Neural cell (in vitro differentiated cells): ENCODE measurements around the gene GLB1L. TPM values are rescaled to one million over a fixed set of nuclear protein-coding genes. Genes with fewer than 3 reads are reported as not detected.
A peak's percentile ranks its signal among the peaks of the same experiment; 100 is the strongest.

Source experiments
- H2AFZ ChIP-seq: fragments of 200-600, 300-800 bp; sonication (generic), shearing (Covaris generic); 2 replicates; pipeline ENCODE4 v1.6.0; 2014; ENCODE audit warnings: low read depth, mild to moderate bottlenecking, antibody characterized with exemption, low read length, moderate library complexity
- H3F3A ChIP-seq: fragments of 200-600 bp; shearing (Covaris generic); 2 replicates; pipeline ENCODE4 v1.6.1; 2016; ENCODE audit warnings: mild to moderate bottlenecking, moderate library complexity, mixed read lengths, antibody characterized with exemption, low read length; ENCODE audit not compliant: insufficient read depth, poor library complexity, severe bottlenecking
- H3K27ac ChIP-seq: fragments of 200-600, 300-800 bp; sonication (generic), shearing (Covaris generic); 2 replicates; pipeline ENCODE4 v1.5.1; 2014; ENCODE audit warnings: mild to moderate bottlenecking, low read length, moderate library complexity
- H3K27me3 ChIP-seq: fragments of 300-800, 200-600 bp; sonication (generic), shearing (Covaris generic); 2 replicates; pipeline ENCODE4 v1.6.0; 2014; ENCODE audit warnings: mild to moderate bottlenecking, low read depth, low read length, moderate library complexity; ENCODE audit not compliant: insufficient read depth
- H3K36me3 ChIP-seq: fragments of 300-800, 200-600 bp; sonication (generic), shearing (Covaris generic); 2 replicates; pipeline ENCODE4 v1.5.1; 2014; ENCODE audit warnings: mild to moderate bottlenecking, antibody characterized with exemption, low read length, moderate library complexity; ENCODE audit not compliant: insufficient read depth
- H3K4me2 ChIP-seq: fragments of 300-800, 200-600 bp; sonication (generic), shearing (Covaris generic); 2 replicates; pipeline ENCODE4 v1.6.0; 2014; ENCODE audit warnings: mild to moderate bottlenecking, low read length
- H3K4me3 ChIP-seq: fragments of 300-800, 200-600 bp; sonication (generic), shearing (Covaris generic); 2 replicates; pipeline ENCODE4 v1.5.1; 2014; ENCODE audit warnings: mild to moderate bottlenecking, low read length, moderate library complexity
- H3K79me2 ChIP-seq: fragments of 200-600 bp; shearing (Covaris generic); replicated peaks from 2 replicates; pipeline ENCODE4 v1.6.0; 2014; ENCODE audit warnings: mild to moderate bottlenecking, low read length, moderate library complexity; ENCODE audit not compliant: insufficient read depth
- H3K9ac ChIP-seq: fragments of 300-800, 200-600 bp; sonication (generic), shearing (Covaris generic); 2 replicates; pipeline ENCODE4 v1.6.1; 2016; ENCODE audit warnings: mild to moderate bottlenecking, low read length, mixed read lengths
- H3K9me2 ChIP-seq: fragments of 200-600 bp; shearing (Covaris generic); 2 replicates; pipeline ENCODE4 v1.6.1; 2016; ENCODE audit warnings: mild to moderate bottlenecking, low read length, mixed read lengths; ENCODE audit not compliant: insufficient read depth
- H3K9me3 ChIP-seq: fragments of 200-600, 300-800 bp; sonication (generic), shearing (Covaris generic); 2 replicates; pipeline ENCODE4 v1.6.1; 2016; ENCODE audit warnings: mild to moderate bottlenecking, mixed run types, low read length, moderate library complexity, mixed read lengths
- H4K20me1 ChIP-seq: fragments of 200-600 bp; shearing (Covaris generic); 2 replicates; pipeline ENCODE4 v1.6.1; 2016; ENCODE audit warnings: mild to moderate bottlenecking, mixed run types; ENCODE audit not compliant: insufficient read depth
- EP300 ChIP-seq: fragments of 450-650 bp; conservative IDR thresholded peaks from 2 replicates; pipeline ENCODE4 v1.6.1; 2014; ENCODE audit warnings: antibody characterized with exemption, mild to moderate bottlenecking, moderate library complexity; ENCODE audit not compliant: poor library complexity, severe bottlenecking
- EZH2 ChIP-seq: fragments of 200-600, 300-800 bp; shearing (Covaris generic), sonication (generic); IDR thresholded peaks from 2 replicates; pipeline ENCODE4 v1.6.1; 2014; ENCODE audit warnings: antibody characterized with exemption, low read length, borderline replicate concordance, mild to moderate bottlenecking; ENCODE audit not compliant: insufficient read depth, poor library complexity, severe bottlenecking
- MXI1 ChIP-seq: fragments of 450-650 bp; conservative IDR thresholded peaks from 2 replicates; pipeline ENCODE4 v1.6.1; 2014; ENCODE audit warnings: antibody characterized with exemption, mild to moderate bottlenecking; ENCODE audit not compliant: poor library complexity, severe bottlenecking
- POLR2AphosphoS5 ChIP-seq: IDR thresholded peaks from 2 replicates; pipeline ENCODE4 v1.6.1; 2012
- RAD21 ChIP-seq: fragments of 450-650 bp; conservative IDR thresholded peaks from 2 replicates; pipeline ENCODE4 v1.6.1; 2014; ENCODE audit warnings: antibody characterized with exemption, mild to moderate bottlenecking, moderate library complexity
- SMC3 ChIP-seq: fragments of 450-650 bp; conservative IDR thresholded peaks from 2 replicates; pipeline ENCODE4 v1.6.1; 2014; ENCODE audit warnings: antibody characterized with exemption, mild to moderate bottlenecking, moderate library complexity; ENCODE audit not compliant: poor library complexity
- TAF1 ChIP-seq: IDR thresholded peaks from 2 replicates; pipeline ENCODE4 v1.6.1; 2012; ENCODE audit warnings: low read depth
- polyA plus RNA-seq: library from polyadenylated mRNA; depleted of rRNA; stranded (reverse); fragments of >200 nt; gene quantifications from 2 replicates; pipeline ENCODE4 v1.2.3, GENCODE V29; 2014
- TF ChIP-seq, protein P1 (sequence below): IDR thresholded peaks from 2 replicates; pipeline ENCODE4 v1.6.1; 2012; ENCODE audit warnings: borderline replicate concordance
- TF ChIP-seq, protein P2 (sequence below): fragments of 450-650 bp; IDR thresholded peaks from 2 replicates; pipeline ENCODE4 v1.5.1; 2014; ENCODE audit warnings: antibody characterized with exemption, mild to moderate bottlenecking, moderate library complexity; ENCODE audit not compliant: poor library complexity, severe bottlenecking

GLB1L gene
- polyA plus RNA-seq, 1 donor from 2014 or later = 12.9 TPM

DNA sequence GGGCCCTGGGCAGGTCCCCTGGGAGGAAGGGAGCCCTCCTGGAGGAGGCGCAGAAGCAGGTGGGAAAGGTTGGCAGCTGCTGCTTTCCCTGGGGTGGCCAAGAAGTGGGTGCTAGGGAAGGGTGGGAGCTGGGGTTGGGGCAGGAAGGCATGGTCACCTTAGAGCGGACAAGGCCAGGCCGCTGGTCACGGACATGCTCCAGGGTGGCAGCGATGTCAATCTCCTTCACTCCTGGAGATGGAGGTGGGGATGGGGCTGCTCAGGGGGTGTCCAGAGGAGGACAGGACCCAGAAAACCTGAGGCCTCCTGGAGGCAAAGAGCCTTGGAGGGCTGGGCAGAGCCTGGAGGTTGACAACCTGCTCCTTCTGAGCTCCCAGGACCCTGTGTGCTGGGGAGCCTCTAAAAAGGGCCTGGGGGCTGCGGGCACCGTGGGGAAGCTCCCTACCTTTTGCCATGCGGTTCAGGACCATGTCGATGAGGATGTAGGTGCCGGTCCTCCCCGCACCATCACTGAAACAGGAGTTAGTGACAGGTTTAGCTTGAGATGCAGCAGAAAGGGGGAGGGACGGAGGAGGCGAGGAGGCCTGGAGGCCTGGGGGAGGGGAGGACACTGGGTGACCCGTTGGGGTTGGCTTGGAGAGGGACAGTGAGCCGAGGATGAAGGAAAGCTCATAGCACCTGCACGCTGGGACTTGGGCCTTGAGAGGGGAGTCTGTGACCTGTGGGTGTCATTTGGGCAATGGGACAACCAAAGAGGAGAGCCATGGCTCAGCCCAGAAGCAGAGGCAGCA is 45.3 kb upstream of the GLB1L start:
- H3K27me3 ChIP-seq = no peaks in the 10 kb centered on the region
- no peak overlapping the region for H3K27ac ChIP-seq
- no peak overlapping the region for H3K9ac ChIP-seq
- H3K9me3 ChIP-seq = no peaks in the 10 kb centered on the region
- H3K79me2 ChIP-seq = no peaks in the 10 kb centered on the region
- no peak overlapping the region for H3K4me3 ChIP-seq
- no peaks in the 10 kb centered on the region for H3K36me3 ChIP-seq
- no peak overlapping the region for H3K4me2 ChIP-seq
- no peak overlapping the region for H2AFZ ChIP-seq
- H4K20me1 ChIP-seq = no peaks in the 10 kb centered on the region
- H3F3A ChIP-seq = no peaks in the 10 kb centered on the region
- H3K9me2 ChIP-seq = no peaks in the 10 kb centered on the region
- TF ChIP-seq, protein P1, sequence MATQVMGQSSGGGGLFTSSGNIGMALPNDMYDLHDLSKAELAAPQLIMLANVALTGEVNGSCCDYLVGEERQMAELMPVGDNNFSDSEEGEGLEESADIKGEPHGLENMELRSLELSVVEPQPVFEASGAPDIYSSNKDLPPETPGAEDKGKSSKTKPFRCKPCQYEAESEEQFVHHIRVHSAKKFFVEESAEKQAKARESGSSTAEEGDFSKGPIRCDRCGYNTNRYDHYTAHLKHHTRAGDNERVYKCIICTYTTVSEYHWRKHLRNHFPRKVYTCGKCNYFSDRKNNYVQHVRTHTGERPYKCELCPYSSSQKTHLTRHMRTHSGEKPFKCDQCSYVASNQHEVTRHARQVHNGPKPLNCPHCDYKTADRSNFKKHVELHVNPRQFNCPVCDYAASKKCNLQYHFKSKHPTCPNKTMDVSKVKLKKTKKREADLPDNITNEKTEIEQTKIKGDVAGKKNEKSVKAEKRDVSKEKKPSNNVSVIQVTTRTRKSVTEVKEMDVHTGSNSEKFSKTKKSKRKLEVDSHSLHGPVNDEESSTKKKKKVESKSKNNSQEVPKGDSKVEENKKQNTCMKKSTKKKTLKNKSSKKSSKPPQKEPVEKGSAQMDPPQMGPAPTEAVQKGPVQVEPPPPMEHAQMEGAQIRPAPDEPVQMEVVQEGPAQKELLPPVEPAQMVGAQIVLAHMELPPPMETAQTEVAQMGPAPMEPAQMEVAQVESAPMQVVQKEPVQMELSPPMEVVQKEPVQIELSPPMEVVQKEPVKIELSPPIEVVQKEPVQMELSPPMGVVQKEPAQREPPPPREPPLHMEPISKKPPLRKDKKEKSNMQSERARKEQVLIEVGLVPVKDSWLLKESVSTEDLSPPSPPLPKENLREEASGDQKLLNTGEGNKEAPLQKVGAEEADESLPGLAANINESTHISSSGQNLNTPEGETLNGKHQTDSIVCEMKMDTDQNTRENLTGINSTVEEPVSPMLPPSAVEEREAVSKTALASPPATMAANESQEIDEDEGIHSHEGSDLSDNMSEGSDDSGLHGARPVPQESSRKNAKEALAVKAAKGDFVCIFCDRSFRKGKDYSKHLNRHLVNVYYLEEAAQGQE = no peak
- TF ChIP-seq POLR2AphosphoS5 = peak; percentile 6
- TF ChIP-seq RAD21 = no peak

DNA sequence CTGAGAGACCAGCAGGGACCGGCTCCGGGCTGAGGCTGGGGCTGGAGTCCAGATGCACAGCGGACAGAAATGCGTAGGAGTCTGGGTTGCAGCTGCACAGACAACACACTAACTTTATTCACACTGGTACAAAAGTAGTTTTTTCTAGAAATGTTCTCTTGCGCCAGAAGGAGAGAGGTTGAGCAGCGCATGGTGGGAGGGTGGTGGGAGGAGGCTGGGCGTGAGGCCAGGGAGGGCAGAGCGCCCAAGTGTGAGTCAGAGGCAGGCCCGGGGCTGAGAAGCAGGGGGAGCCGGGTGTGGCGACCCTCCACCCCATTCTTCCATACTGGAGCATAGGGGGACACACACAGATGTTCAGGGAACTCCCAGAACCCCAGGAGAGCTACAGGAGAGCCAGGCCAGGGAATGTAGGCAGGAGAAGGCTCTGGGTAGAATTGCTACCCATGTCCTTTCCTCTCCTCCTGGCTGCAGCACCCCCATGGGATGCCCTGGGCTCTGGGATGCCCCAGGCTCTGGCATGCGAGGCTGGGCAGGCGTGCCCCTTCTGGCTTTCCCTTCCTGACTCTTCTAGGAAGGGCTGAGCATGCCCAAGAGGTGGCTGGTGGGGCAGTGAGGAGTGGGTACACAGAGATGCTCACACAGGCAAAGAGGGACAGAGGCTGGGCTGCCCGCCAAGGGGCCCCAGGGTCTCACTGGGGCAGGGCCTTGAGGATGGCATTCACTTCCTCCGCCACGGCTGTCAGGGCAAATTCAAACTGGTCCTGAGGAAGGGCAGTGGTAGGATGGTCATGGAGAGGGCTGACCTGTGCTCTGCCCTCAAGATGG is 44.5 kb upstream of the GLB1L start:
- Histone ChIP-seq H3K9ac (no peak overlapping the region), H3K4me3 (no peak overlapping the region), H3K27ac (no peak overlapping the region), H4K20me1 (no peaks in the 10 kb centered on the region), H2AFZ (no peak overlapping the region), H3K27me3 (no peaks in the 10 kb centered on the region), H3K9me2 (no peaks in the 10 kb centered on the region), H3K4me2 (no peak overlapping the region), H3K9me3 (no peaks in the 10 kb centered on the region), H3K36me3 (no peaks in the 10 kb centered on the region), H3K79me2 (no peaks in the 10 kb centered on the region), H3F3A (no peaks in the 10 kb centered on the region)
- TF ChIP-seq POLR2AphosphoS5 (no peak), TAF1 (no peak), EZH2 (no peak), MXI1 (no peak), RAD21 (no peak), SMC3 (no peak), EP300 (no peak)
- TF ChIP-seq, protein P1 = no peak
- TF ChIP-seq, protein P2, sequence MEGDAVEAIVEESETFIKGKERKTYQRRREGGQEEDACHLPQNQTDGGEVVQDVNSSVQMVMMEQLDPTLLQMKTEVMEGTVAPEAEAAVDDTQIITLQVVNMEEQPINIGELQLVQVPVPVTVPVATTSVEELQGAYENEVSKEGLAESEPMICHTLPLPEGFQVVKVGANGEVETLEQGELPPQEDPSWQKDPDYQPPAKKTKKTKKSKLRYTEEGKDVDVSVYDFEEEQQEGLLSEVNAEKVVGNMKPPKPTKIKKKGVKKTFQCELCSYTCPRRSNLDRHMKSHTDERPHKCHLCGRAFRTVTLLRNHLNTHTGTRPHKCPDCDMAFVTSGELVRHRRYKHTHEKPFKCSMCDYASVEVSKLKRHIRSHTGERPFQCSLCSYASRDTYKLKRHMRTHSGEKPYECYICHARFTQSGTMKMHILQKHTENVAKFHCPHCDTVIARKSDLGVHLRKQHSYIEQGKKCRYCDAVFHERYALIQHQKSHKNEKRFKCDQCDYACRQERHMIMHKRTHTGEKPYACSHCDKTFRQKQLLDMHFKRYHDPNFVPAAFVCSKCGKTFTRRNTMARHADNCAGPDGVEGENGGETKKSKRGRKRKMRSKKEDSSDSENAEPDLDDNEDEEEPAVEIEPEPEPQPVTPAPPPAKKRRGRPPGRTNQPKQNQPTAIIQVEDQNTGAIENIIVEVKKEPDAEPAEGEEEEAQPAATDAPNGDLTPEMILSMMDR = no peak
